ENCODE measurements around the gene PIN1.

GRCh38 chr19:9868983-9869617, 34.0 kb downstream of the PIN1 start:
- TF ChIP-seq EZH2phosphoT487 (IDR thresholded peaks at IDR 0.05; ENCODE audit: insufficient read depth, low read depth) (no peak), EZH2 (IDR thresholded peaks at IDR 0.05; ENCODE audit: insufficient read depth, poor library complexity, severe bottlenecking) (no peak)
